SK-N-SH treated with all-trans-retinoic acid at 6 μM for 48 hours (cell line): ENCODE data around the gene GPR18.

Experiments
- BACH2 ChIP-seq: fragments of 250-450 bp; sonication (Bioruptor Pico); IDR thresholded peaks from 2 replicates; pipeline ENCODE4 v1.9.0; 2021; ENCODE audit warnings: mild to moderate bottlenecking, borderline replicate concordance
- CREB5 ChIP-seq: fragments of 250-450 bp; sonication (Bioruptor Pico); IDR thresholded peaks from 2 replicates; pipeline ENCODE4 v1.5.1; 2020; ENCODE audit warnings: low read depth, mild to moderate bottlenecking, moderate library complexity
- CSRNP3 ChIP-seq: fragments of 250-450 bp; sonication (Bioruptor Pico); IDR thresholded peaks from 2 replicates; pipeline ENCODE4 v1.5.1; 2021; ENCODE audit warnings: mild to moderate bottlenecking, moderate library complexity
- ESRRG ChIP-seq: fragments of 250-450 bp; sonication (Bioruptor Pico); IDR thresholded peaks from 2 replicates; pipeline ENCODE4 v1.6.1; 2021; ENCODE audit warnings: mild to moderate bottlenecking
- OSR1 ChIP-seq: fragments of 250-450 bp; sonication (Bioruptor Pico); IDR thresholded peaks from 2 replicates; pipeline ENCODE4 v1.8.0; 2022; ENCODE audit warnings: moderate library complexity, mild to moderate bottlenecking, inconsistent platforms
- PATZ1 ChIP-seq: fragments of 250-450 bp; sonication (Bioruptor Pico); IDR thresholded peaks from 2 replicates; pipeline ENCODE4 v1.8.0; 2020; ENCODE audit warnings: mild to moderate bottlenecking, moderate library complexity, borderline replicate concordance
- POU6F1 ChIP-seq: fragments of 250-450 bp; sonication (Bioruptor Pico); IDR thresholded peaks from 2 replicates; pipeline ENCODE4 v1.8.0; 2021; ENCODE audit warnings: low read depth, mild to moderate bottlenecking, moderate library complexity, borderline replicate concordance
- RARB ChIP-seq: fragments of 250-450 bp; sonication (Bioruptor Pico); IDR thresholded peaks from 2 replicates; pipeline ENCODE4 v1.8.0; 2021; ENCODE audit warnings: mild to moderate bottlenecking, moderate library complexity
- TCF4 ChIP-seq: fragments of 250-450 bp; sonication (Bioruptor Pico); IDR thresholded peaks from 2 replicates; pipeline ENCODE4 v1.8.0; 2021; ENCODE audit warnings: mild to moderate bottlenecking, moderate library complexity, borderline replicate concordance
- TSHZ2 ChIP-seq: fragments of 250-450 bp; sonication (Bioruptor Pico); IDR thresholded peaks from 2 replicates; pipeline ENCODE4 v1.5.0; 2020; ENCODE audit warnings: mild to moderate bottlenecking, moderate library complexity
- ZFP30 ChIP-seq: fragments of 450-650 bp; formaldehyde crosslinking; IDR thresholded peaks from 2 replicates; pipeline ENCODE4 v1.5.0; 2022; ENCODE audit warnings: mild to moderate bottlenecking, moderate library complexity

GRCh38 chr13:99223587-99223986, 34.6 kb downstream of the GPR18 start:
- TF ChIP-seq TCF4 = no peak
- TF ChIP-seq RARB (CRISPR knock-in tag) = no peak
- TF ChIP-seq POU6F1 (CRISPR knock-in tag) = no peak
- TF ChIP-seq TSHZ2 (CRISPR knock-in tag) = no peak
- TF ChIP-seq CSRNP3 = no peak
- TF ChIP-seq ESRRG (CRISPR knock-in tag) = no peak
- no peak for TF ChIP-seq PATZ1 (CRISPR knock-in tag)
- no peak for TF ChIP-seq CREB5 (CRISPR knock-in tag)
- no peak for TF ChIP-seq ZFP30 (CRISPR knock-in tag)
- no peak for TF ChIP-seq BACH2 (CRISPR knock-in tag)
- no peak for TF ChIP-seq OSR1 (CRISPR knock-in tag)
